ENCODE results near the gene MPZL3. TPM values are rescaled to one million over a fixed set of nuclear protein-coding genes. Genes with fewer than 3 reads are reported as not detected.

The MPZL3 gene, protein sequence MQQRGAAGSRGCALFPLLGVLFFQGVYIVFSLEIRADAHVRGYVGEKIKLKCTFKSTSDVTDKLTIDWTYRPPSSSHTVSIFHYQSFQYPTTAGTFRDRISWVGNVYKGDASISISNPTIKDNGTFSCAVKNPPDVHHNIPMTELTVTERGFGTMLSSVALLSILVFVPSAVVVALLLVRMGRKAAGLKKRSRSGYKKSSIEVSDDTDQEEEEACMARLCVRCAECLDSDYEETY
- total RNA-seq = 10 to 100 TPM; 34.0 to 34.9 TPM

DNA sequence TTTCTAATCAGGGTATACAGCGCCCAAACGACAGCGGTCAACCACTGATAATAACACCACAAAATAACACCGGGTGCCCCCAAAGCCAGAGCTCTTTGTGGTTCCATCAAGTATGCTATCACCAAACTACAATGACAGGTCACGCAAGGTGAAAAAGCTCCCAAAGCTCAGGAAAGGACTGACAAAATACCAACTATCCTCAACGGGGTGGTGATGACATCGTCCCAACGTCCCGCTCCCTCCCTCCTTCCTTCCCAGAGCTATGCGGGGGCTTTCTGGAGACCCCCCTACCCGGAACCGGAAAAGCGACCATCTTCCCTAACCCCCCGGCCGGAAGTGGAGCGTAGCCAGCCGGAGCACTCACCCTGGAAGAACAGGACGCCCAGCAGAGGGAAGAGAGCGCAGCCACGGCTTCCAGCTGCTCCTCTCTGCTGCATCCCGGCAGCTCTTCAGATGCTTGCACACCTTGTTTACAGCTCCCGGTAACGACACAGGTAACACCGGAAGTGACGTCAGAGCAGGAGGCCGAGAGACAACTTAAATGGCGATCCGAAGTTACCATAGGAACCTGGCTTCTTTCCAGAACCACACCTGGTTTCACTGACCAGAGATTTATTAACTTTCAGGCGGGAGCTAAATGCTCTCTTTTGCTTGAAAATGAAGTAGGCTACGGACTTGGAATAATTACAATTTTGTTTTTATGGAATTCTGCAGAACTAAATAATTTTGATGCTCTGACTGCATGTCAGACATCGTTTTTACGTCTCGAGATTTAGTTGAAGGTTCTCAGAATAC lies at the start of gene MPZL3:
MPZL3 (minus strand) TSS at position 508 of the 795 bp plus-strand sequence; CDS start at position 437, 71 bp downstream.
- H3K27ac Mint-ChIP-seq = peak within 1 kb of the TSS; percentile 93
- peaks cover 17% of the 10 kb centered on the region for H3K36me3 Mint-ChIP-seq (ENCODE audit: low read depth)
- no peaks in the 10 kb centered on the region for H3K27me3 Mint-ChIP-seq
- H3K4me3 Mint-ChIP-seq = peak within 1 kb of the TSS; percentile 93
- CTCF ChIA-PET = interaction anchor here (0.9 to 3.6 kb wide), 8 partner anchors 10 to 90 kb away, joined by 3 to 34 read pairs (median 3); partner anchors contain the start of genes CD3D, JAML and MPZL2
- no peaks in the 10 kb centered on the region for H3K9me3 Mint-ChIP-seq
- POLR2A ChIA-PET = interaction anchor here (0.8 to 4.1 kb wide), 27 partner anchors 9 to 321 kb away, joined by 3 to 54 read pairs (median 6); partner anchors contain the start of genes ARCN1, CD3D, CD3E and CD3G
- DNase-seq = peak; percentile 82
- peaks cover 44% of the 10 kb centered on the region for H3K4me1 Mint-ChIP-seq

DNA sequence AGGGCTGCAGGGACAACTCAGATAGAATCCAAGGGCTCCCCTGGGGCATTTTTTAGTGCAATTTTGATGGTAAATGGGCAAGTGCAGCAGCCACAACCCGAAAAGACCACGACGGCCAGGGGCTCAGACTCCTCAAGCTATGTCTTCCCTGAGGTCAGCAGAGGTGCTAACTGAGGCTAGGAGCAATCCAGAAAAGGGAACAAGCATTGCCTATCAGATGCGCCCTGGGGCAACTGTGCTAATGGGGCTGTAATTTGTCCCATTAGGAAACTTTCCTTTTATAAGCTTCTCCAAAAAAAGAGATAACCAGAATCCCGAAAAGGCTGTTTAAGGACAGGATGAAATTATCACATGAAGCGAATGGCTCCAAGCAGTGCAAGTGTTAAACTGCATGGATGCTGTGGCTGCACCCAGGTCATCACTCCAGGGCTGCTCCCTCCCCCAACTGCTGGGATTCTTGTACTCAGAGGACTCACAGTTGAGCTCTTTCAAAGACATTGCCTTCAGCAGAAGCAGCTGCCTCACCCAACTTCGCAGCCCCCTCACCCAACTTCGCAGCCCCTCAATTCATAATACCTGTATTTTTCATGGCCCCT lies 49.5 kb upstream of the MPZL3 start:
- ChIA-PET CTCF (interaction anchor here (0.8 to 3.1 kb wide), 9 partner anchors 9 to 130 kb away, joined by 3 to 15 read pairs (median 3); partner anchors contain the start of genes CD3D and JAML), POLR2A (no interaction called here)
- Mint-ChIP-seq H3K27me3 (no peaks in the 10 kb centered on the region), H3K36me3 (ENCODE audit: low read depth) (peaks cover 18% of the 10 kb centered on the region), H3K9me3 (no peaks in the 10 kb centered on the region), H3K4me3 (no peak overlapping the region), H3K4me1 (peaks cover 26% of the 10 kb centered on the region), H3K27ac (no peak overlapping the region)
- DNase-seq = no peak

- H3K4me1 Mint-ChIP-seq = peaks cover 19% of the 10 kb centered on the region
- no peaks in the 10 kb centered on the region for H3K9me3 Mint-ChIP-seq
- no peak overlapping the region for H3K27ac Mint-ChIP-seq
- H3K4me3 Mint-ChIP-seq = no peak overlapping the region
- peaks cover 2% of the 10 kb centered on the region for H3K27me3 Mint-ChIP-seq
- DNase-seq = peak; percentile 42
- POLR2A ChIA-PET = interaction anchor here (0.6 to 1.8 kb wide), 12 partner anchors 9 to 98 kb away, joined by 3 to 24 read pairs (median 4); partner anchors contain the start of genes CD3D, CD3E, MPZL3 and UBE4A
- CTCF ChIA-PET = interaction anchor here (0.5 to 4.7 kb wide), 57 partner anchors 8 to 488 kb away, joined by 3 to 73 read pairs (median 4); partner anchors contain the start of genes ARCN1, CD3D, CD3E and CD3G
- H3K36me3 Mint-ChIP-seq (ENCODE audit: low read depth) = no peaks in the 10 kb centered on the region
Measured at GRCh38 chr11:118295815-118296454, 43.8 kb upstream of the MPZL3 start.

DNA sequence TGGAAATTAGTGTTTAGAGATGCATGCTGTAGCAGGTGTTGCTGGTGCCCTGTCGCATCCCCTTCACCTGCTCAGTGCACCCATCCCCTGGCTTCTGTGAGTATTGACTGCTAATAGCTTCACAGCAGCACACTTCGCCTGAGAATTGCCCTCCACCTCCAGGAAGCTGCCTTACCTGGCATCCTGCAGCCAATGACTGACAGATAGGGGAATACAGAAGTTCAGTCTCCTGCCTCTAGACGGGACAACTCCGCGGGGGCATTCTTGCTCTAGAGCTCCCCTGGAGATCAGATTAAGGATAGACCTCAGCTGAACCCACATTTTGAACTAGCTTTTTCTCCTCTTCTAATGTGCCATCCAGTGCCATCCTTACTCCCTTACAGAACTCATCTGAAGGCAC lies 43.0 kb upstream of the MPZL3 start:
- peaks cover 24% of the 10 kb centered on the region for H3K4me1 Mint-ChIP-seq
- H3K9me3 Mint-ChIP-seq = no peaks in the 10 kb centered on the region
- no peak for DNase-seq
- ChIA-PET POLR2A (interaction anchor here (0.6 to 1.8 kb wide), 14 partner anchors 10 to 219 kb away, joined by 3 to 24 read pairs (median 4); partner anchors contain the start of genes CD3D, CD3E, KMT2A and MPZL3), CTCF (interaction anchor here (0.5 to 4.7 kb wide), 57 partner anchors 8 to 487 kb away, joined by 3 to 73 read pairs (median 4); partner anchors contain the start of genes ARCN1, CD3D, CD3E and CD3G)
- no peaks in the 10 kb centered on the region for H3K36me3 Mint-ChIP-seq (ENCODE audit: low read depth)
- peaks cover 3% of the 10 kb centered on the region for H3K27me3 Mint-ChIP-seq
- H3K27ac Mint-ChIP-seq = no peak overlapping the region
- no peak overlapping the region for H3K4me3 Mint-ChIP-seq

DNA sequence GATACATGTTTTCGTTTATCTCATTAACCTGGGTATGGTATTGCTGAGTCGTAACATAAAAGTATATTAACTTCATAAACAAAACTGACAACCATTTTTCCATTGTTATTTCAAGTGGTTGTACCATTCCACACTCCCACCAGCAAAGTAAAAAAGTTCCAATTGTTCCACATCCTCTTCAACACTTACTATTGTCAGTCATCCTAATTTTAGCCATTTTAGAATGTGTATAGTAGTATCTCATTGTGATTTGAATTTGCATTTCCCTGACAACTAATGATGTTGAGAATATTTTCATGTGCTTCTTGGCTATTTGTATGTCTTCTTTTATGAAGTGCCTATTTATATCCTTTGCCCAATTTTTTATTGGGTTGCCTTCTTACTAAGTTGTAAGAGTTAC lies 41.9 kb upstream of the MPZL3 start:
- CTCF ChIA-PET = interaction anchor here (2.7 to 4.7 kb wide), 3 partner anchors 12 to 95 kb away, joined by 43 to 73 read pairs (median 49); partner anchors contain the start of genes CD3D and CD3G
- Mint-ChIP-seq H3K27me3 (peaks cover 3% of the 10 kb centered on the region), H3K4me3 (no peak overlapping the region), H3K4me1 (peaks cover 27% of the 10 kb centered on the region), H3K27ac (no peak overlapping the region), H3K9me3 (no peaks in the 10 kb centered on the region), H3K36me3 (ENCODE audit: low read depth) (peaks cover 2% of the 10 kb centered on the region)
- POLR2A ChIA-PET = interaction anchor here (1.4 kb wide), 1 partner anchor 142 kb away, joined by 4 read pairs; the partner anchor contains the start of gene KMT2A
- DNase-seq = no peak

DNA sequence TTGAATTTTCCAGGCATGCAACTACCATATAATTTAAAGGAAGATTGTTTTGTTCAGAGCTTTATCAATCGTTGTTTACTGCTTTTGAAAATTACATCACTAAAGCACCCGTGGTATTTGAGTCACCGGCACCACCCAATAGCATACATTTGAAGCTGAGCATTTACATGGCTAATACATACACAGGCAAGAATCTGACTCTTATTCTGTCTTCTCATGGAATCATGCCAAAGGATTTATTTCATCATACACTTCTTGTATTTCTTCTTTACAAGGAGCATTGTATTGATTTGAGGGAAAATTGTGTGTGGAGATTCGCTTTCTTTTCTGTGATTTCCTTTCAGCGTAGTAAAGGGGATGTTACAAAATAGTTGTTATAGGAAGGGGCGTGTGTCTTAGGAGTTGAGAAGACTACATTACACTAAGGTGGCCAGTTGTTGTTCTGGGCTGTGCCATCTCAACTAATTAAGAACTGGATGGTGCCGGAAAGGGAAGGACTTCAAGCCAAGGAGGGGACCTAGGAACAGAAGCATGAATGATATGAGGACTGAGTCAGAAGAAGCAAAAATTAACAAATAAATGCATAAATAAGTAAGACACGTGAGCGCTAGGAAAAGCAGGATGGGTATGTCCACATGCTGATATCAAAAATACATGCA lies 39.4 kb upstream of the MPZL3 start:
- ChIA-PET CTCF (interaction anchor here (0.7 to 5.6 kb wide), 16 partner anchors 8 to 146 kb away, joined by 3 to 62 read pairs (median 4); partner anchors contain the start of gene CD3E), POLR2A (interaction anchor here (0.6 to 1.2 kb wide), 6 partner anchors 9 to 89 kb away, joined by 3 to 4 read pairs (median 3); no protein-coding TSS in a partner anchor)
- DNase-seq = no peak
- peaks cover 3% of the 10 kb centered on the region for H3K27me3 Mint-ChIP-seq
- H3K4me3 Mint-ChIP-seq = no peak overlapping the region
- H3K27ac Mint-ChIP-seq = no peak overlapping the region
- H3K4me1 Mint-ChIP-seq = peaks cover 27% of the 10 kb centered on the region
- H3K36me3 Mint-ChIP-seq (ENCODE audit: low read depth) = peaks cover 2% of the 10 kb centered on the region
- H3K9me3 Mint-ChIP-seq = no peaks in the 10 kb centered on the region

- ChIA-PET POLR2A (interaction anchor here (0.6 to 1.2 kb wide), 5 partner anchors 8 to 88 kb away, joined by 3 to 4 read pairs (median 3); no protein-coding TSS in a partner anchor), CTCF (interaction anchor here (0.7 to 5.6 kb wide), 13 partner anchors 9 to 119 kb away, joined by 3 to 62 read pairs (median 4); partner anchors contain the start of gene CD3E)
- H3K27ac Mint-ChIP-seq = no peak overlapping the region
- H3K9me3 Mint-ChIP-seq = no peaks in the 10 kb centered on the region
- no peak overlapping the region for H3K4me3 Mint-ChIP-seq
- H3K27me3 Mint-ChIP-seq = peaks cover 3% of the 10 kb centered on the region
- DNase-seq = peak; percentile 54
- H3K4me1 Mint-ChIP-seq = peaks cover 22% of the 10 kb centered on the region
- peaks cover 2% of the 10 kb centered on the region for H3K36me3 Mint-ChIP-seq (ENCODE audit: low read depth)
Measured at GRCh38 chr11:118290923-118291322, 38.8 kb upstream of the MPZL3 start.

DNA sequence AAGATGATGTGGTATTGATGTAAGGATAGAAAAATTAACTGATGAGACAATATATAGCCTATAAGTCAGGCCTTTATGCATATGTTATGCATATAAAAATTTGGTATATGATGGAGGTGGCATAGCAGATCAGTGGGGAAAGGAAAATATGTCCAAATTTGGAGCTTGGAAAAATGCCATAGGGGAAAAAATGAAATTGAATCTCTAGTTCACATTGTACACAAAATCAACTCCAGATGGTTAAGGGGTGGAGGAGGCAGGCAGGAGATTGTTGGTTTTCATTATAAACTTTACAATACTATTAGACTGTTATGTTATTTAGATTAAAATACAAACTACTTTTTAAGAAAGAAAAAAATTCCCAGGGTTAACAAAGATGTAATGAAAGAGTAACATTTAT lies 37.2 kb upstream of the MPZL3 start:
- POLR2A ChIA-PET = interaction anchor here (0.9 to 1.5 kb wide), 2 partner anchors 16 to 91 kb away, joined by 3 to 7 read pairs; partner anchors contain the start of gene CD3E
- Mint-ChIP-seq H3K36me3 (ENCODE audit: low read depth) (peaks cover 2% of the 10 kb centered on the region), H3K27me3 (peaks cover 3% of the 10 kb centered on the region), H3K27ac (no peak overlapping the region), H3K4me3 (no peak overlapping the region), H3K9me3 (no peaks in the 10 kb centered on the region), H3K4me1 (peaks cover 16% of the 10 kb centered on the region)
- no peak for DNase-seq
- CTCF ChIA-PET = interaction anchor here (0.6 to 5.6 kb wide), 5 partner anchors 13 to 136 kb away, joined by 3 to 62 read pairs (median 4); no protein-coding TSS in a partner anchor

GRCh38 chr11:118287006-118287405 lies 34.8 kb upstream of the MPZL3 start:
- Mint-ChIP-seq H3K4me1 (peaks cover 30% of the 10 kb centered on the region), H3K36me3 (ENCODE audit: low read depth) (peaks cover 2% of the 10 kb centered on the region), H3K27ac (no peak overlapping the region), H3K27me3 (peaks cover 3% of the 10 kb centered on the region), H3K4me3 (no peak overlapping the region), H3K9me3 (no peaks in the 10 kb centered on the region)
- DNase-seq = no peak
- POLR2A ChIA-PET = no interaction called here
- CTCF ChIA-PET = interaction anchor here (1.6 to 5.6 kb wide), 2 partner anchors 9 to 88 kb away, joined by 8 to 62 read pairs; no protein-coding TSS in a partner anchor

DNA sequence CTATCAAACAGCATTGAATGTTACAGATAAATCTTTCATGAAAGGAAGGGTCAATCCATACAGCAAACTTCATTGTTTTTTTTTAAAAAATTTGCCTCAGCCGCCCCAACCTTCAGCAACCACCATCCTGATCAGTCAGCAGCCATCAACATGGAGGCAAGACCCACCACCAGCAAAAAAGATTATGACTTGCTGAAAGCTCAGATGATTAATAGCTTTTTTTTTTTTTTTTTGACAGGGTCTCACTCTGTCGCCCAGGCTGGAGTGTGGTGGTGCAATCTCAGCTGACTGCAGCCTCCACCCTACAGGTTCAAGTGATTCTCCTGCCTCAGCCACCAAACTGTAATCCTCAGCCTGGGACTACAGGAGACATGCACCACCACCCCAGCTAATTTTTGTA lies 34.4 kb upstream of the MPZL3 start:
- Mint-ChIP-seq H3K9me3 (no peaks in the 10 kb centered on the region), H3K4me1 (peaks cover 29% of the 10 kb centered on the region), H3K4me3 (no peak overlapping the region), H3K27ac (no peak overlapping the region), H3K27me3 (peaks cover 3% of the 10 kb centered on the region), H3K36me3 (ENCODE audit: low read depth) (peaks cover 2% of the 10 kb centered on the region)
- ChIA-PET CTCF (interaction anchor here (1.6 to 5.6 kb wide), 3 partner anchors 9 to 88 kb away, joined by 3 to 62 read pairs (median 8); no protein-coding TSS in a partner anchor), POLR2A (no interaction called here)
- DNase-seq = no peak

GRCh38 chr11:118283756-118284350 lies 31.7 kb upstream of the MPZL3 start:
- Mint-ChIP-seq H3K27ac (no peak overlapping the region), H3K9me3 (no peaks in the 10 kb centered on the region), H3K36me3 (ENCODE audit: low read depth) (no peaks in the 10 kb centered on the region), H3K27me3 (no peaks in the 10 kb centered on the region), H3K4me1 (peaks cover 26% of the 10 kb centered on the region), H3K4me3 (no peak overlapping the region)
- no peak for DNase-seq
- CTCF ChIA-PET = interaction anchor here (1.3 to 7.0 kb wide), 6 partner anchors 8 to 112 kb away, joined by 3 to 49 read pairs (median 6); no protein-coding TSS in a partner anchor
- POLR2A ChIA-PET = interaction anchor here (0.8 to 1.1 kb wide), 2 partner anchors 10 to 81 kb away, joined by 3 to 4 read pairs; no protein-coding TSS in a partner anchor
